OCI-LY1 (cell line): ENCODE data around the gene F2RL1.

Experiments
- H2AFZ ChIP-seq: fragments of 200-600 bp; sonication (generic), shearing (Covaris generic); 2 replicates; pipeline ENCODE4 v1.6.0; 2014; ENCODE audit warnings: antibody characterized with exemption, mild to moderate bottlenecking, low read length
- H3F3A ChIP-seq: fragments of 200-600 bp; sonication (generic), shearing (Covaris generic); 2 replicates; pipeline ENCODE4 v1.6.0; 2014; ENCODE audit warnings: mild to moderate bottlenecking, antibody characterized with exemption, low read length, moderate library complexity; ENCODE audit not compliant: insufficient read depth
- H3K27ac ChIP-seq: fragments of 200-600 bp; sonication (generic); 2 replicates; pipeline ENCODE4 v1.5.1; 2014; ENCODE audit warnings: low read length, mixed run types, mild to moderate bottlenecking, low read depth; ENCODE audit not compliant: poor library complexity, severe bottlenecking
- H3K27me3 ChIP-seq: fragments of 200-600 bp; sonication (generic); 2 replicates; pipeline ENCODE4 v1.6.0; 2014; ENCODE audit warnings: antibody characterized with exemption, mild to moderate bottlenecking, low read length, moderate library complexity; ENCODE audit not compliant: insufficient read depth
- H3K36me3 ChIP-seq: fragments of 200-600 bp; sonication (generic); 2 replicates; pipeline ENCODE4 v1.6.1; 2014; ENCODE audit warnings: mild to moderate bottlenecking, antibody characterized with exemption, low read length, moderate library complexity, mixed read lengths; ENCODE audit not compliant: insufficient read depth
- H3K4me1 ChIP-seq: fragments of 200-600 bp; sonication (generic); 2 replicates; pipeline ENCODE4 v1.5.1; 2014; ENCODE audit warnings: mild to moderate bottlenecking, low read length, moderate library complexity; ENCODE audit not compliant: insufficient read depth, severe bottlenecking
- H3K4me2 ChIP-seq: fragments of 200-600 bp; sonication (generic), shearing (Covaris generic); 2 replicates; pipeline ENCODE4 v1.6.1; 2014; ENCODE audit warnings: low read length
- H3K4me3 ChIP-seq: fragments of 200-600 bp; sonication (generic); 2 replicates; pipeline ENCODE4 v1.5.1; 2014; ENCODE audit warnings: low read length, low read depth, mild to moderate bottlenecking, mixed read lengths; ENCODE audit not compliant: poor library complexity, severe bottlenecking
- H3K79me2 ChIP-seq: fragments of 200-600 bp; shearing (Covaris generic); 2 replicates; pipeline ENCODE4 v1.6.1; 2016; ENCODE audit warnings: mixed run types, low read length, mixed read lengths; ENCODE audit not compliant: insufficient read depth
- H3K9ac ChIP-seq: fragments of 200-600 bp; sonication (generic), shearing (Covaris generic); 2 replicates; pipeline ENCODE4 v1.6.1; 2014; ENCODE audit warnings: mild to moderate bottlenecking, low read length, mixed read lengths
- H3K9me2 ChIP-seq: fragments of 200-600 bp; sonication (generic), shearing (Covaris generic); 2 replicates; pipeline ENCODE4 v1.6.1; 2014; ENCODE audit warnings: low read depth, mild to moderate bottlenecking, low read length, mixed read lengths
- H3K9me3 ChIP-seq: fragments of 200-600 bp; shearing (Covaris generic); 2 replicates; pipeline ENCODE4 v1.6.1; 2014; ENCODE audit warnings: low read length, mixed read lengths
- H4K20me1 ChIP-seq: fragments of 200-600 bp; sonication (generic), shearing (Covaris generic); 2 replicates; pipeline ENCODE4 v1.6.0; 2016; ENCODE audit warnings: mild to moderate bottlenecking, low read length; ENCODE audit not compliant: insufficient read depth
- EZH2 ChIP-seq: fragments of 200-600 bp; sonication (generic), shearing (Covaris generic); IDR thresholded peaks from 2 replicates; pipeline ENCODE4 v1.8.0; 2017; ENCODE audit warnings: borderline replicate concordance, mixed run types, mild to moderate bottlenecking, antibody characterized with exemption, low read length, moderate library complexity, mixed read lengths
- TF ChIP-seq, protein P1 (sequence below): fragments of 200-600 bp; sonication (generic), shearing (Covaris generic); IDR thresholded peaks from 2 replicates; pipeline ENCODE4 v1.5.1; 2017; ENCODE audit warnings: mild to moderate bottlenecking, antibody characterized with exemption, low read length, moderate library complexity, mixed read lengths

F2RL1 gene

DNA sequence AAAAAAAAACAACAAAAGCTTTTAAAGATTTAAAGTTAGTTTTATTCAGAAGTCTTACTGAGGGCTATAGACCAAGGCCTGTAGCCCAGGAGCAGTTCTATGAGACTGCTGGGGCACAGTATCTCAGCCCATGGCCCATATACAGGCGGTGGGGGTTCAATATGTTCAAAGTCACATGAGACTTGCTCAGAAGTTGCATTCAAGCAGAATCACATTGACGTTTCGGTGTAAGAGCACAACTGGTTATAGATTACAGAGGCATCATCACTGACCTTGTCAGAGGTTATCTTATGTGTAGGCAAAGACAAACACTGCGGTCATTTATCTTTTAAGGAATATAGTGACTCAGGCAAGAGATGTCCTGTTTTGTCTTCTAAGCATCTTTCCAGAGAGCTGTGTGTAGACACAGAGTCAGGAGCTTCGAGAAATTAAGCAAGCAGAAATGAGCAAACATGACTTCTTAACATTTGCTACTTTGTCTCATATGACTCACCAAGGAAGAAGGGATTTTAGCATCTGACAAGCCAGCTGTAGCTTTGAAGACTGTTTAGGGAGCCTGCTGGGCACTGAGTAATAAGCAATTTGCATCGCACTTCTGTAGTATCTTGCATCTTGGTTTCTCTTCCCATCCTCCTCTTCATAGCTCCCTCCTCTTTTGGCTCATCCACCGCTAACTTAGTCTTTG is 12.9 kb upstream of the F2RL1 start:
- no peaks in the 10 kb centered on the region for H3K36me3 ChIP-seq
- no peak overlapping the region for H3K9ac ChIP-seq
- H3K79me2 ChIP-seq: no peaks in the 10 kb centered on the region
- H3K4me1 ChIP-seq: no peaks in the 10 kb centered on the region
- no peaks in the 10 kb centered on the region for H3K27me3 ChIP-seq
- no peaks in the 10 kb centered on the region for H3K9me2 ChIP-seq
- no peaks in the 10 kb centered on the region for H3K9me3 ChIP-seq
- TF ChIP-seq, protein P1, sequence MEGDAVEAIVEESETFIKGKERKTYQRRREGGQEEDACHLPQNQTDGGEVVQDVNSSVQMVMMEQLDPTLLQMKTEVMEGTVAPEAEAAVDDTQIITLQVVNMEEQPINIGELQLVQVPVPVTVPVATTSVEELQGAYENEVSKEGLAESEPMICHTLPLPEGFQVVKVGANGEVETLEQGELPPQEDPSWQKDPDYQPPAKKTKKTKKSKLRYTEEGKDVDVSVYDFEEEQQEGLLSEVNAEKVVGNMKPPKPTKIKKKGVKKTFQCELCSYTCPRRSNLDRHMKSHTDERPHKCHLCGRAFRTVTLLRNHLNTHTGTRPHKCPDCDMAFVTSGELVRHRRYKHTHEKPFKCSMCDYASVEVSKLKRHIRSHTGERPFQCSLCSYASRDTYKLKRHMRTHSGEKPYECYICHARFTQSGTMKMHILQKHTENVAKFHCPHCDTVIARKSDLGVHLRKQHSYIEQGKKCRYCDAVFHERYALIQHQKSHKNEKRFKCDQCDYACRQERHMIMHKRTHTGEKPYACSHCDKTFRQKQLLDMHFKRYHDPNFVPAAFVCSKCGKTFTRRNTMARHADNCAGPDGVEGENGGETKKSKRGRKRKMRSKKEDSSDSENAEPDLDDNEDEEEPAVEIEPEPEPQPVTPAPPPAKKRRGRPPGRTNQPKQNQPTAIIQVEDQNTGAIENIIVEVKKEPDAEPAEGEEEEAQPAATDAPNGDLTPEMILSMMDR: no peak
- no peak for TF ChIP-seq EZH2
- no peaks in the 10 kb centered on the region for H3F3A ChIP-seq
- no peak overlapping the region for H3K27ac ChIP-seq
- H2AFZ ChIP-seq: no peak overlapping the region
- no peak overlapping the region for H3K4me3 ChIP-seq
- no peak overlapping the region for H3K4me2 ChIP-seq
- no peaks in the 10 kb centered on the region for H4K20me1 ChIP-seq

DNA sequence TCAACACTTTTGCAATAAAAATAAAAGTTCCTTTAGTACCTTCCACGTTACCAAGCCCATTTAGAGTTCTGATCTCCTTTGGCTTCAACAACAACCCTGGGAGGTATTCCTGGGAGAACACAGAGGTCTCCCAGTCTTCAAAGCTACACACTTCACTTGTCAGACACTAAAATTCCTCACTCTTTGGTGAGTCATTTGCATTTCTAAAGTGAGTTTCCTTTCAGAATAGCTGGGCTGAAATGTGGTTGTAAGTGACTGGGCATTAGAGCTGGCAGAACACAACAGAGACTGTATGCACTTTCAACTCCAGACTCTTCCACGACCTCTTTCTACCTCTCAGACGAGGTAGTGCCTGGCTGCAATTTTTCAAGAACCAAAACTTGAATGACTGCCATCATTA is 11.5 kb upstream of the F2RL1 start:
- Histone ChIP-seq H3K4me3 (no peak overlapping the region), H4K20me1 (no peaks in the 10 kb centered on the region), H3K4me2 (no peak overlapping the region), H2AFZ (no peak overlapping the region), H3K9me3 (no peaks in the 10 kb centered on the region), H3K4me1 (no peaks in the 10 kb centered on the region), H3K27me3 (no peaks in the 10 kb centered on the region), H3K9ac (no peak overlapping the region), H3K9me2 (no peaks in the 10 kb centered on the region), H3K27ac (no peak overlapping the region), H3K79me2 (no peaks in the 10 kb centered on the region), H3K36me3 (no peaks in the 10 kb centered on the region), H3F3A (no peaks in the 10 kb centered on the region)
- no peak for TF ChIP-seq EZH2
- TF ChIP-seq, protein P1: no peak

DNA sequence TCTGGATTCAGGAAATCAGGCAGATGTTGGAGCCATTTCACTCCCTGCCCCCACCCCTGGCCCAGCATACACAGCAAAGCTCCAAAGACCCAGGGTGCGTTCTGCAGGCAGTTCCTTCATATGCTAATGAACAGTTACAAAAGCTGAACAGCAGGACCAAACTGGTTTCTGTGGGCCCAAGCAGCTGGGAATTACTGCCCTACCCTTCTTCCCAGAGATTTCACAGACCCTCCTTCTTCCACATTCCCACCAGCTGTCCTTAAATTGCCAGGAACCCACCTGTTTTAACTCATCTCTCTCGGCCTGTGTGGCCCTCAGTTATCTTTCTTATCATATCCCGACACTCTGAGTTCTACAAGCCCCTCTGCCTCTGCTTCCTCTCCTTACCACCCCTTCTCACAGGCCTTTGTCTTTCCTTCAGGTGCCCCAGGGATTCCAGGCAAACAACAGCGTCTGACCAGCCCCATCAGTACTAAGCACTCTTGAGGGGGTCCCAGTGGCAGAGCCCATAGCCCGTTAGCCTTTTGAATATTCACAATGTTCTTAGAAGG is 10.6 kb upstream of the F2RL1 start:
- no peaks in the 10 kb centered on the region for H3K27me3 ChIP-seq
- no peaks in the 10 kb centered on the region for H3K9me3 ChIP-seq
- no peak overlapping the region for H3K4me3 ChIP-seq
- H3K36me3 ChIP-seq: no peaks in the 10 kb centered on the region
- no peaks in the 10 kb centered on the region for H4K20me1 ChIP-seq
- no peaks in the 10 kb centered on the region for H3K4me1 ChIP-seq
- no peaks in the 10 kb centered on the region for H3K9me2 ChIP-seq
- H2AFZ ChIP-seq: no peak overlapping the region
- no peaks in the 10 kb centered on the region for H3F3A ChIP-seq
- no peaks in the 10 kb centered on the region for H3K79me2 ChIP-seq
- no peak overlapping the region for H3K4me2 ChIP-seq
- no peak for TF ChIP-seq EZH2
- TF ChIP-seq, protein P1: no peak
- no peak overlapping the region for H3K27ac ChIP-seq
- no peak overlapping the region for H3K9ac ChIP-seq
